Glutamatergic neuron (in vitro differentiated cells): ENCODE results near the gene REL. TPM values are rescaled to one million over a fixed set of nuclear protein-coding genes. Genes with fewer than 3 reads are reported as not detected.

Experiments used
- DNase-seq: peaks from one replicate; pipeline ENCODE4 v3.0.0; 2022
- H3K27ac Mint-ChIP-seq: one replicate; pipeline ENCODE4 v1.8.0; 2020; ENCODE audit warnings: mild to moderate bottlenecking, mixed read lengths, inconsistent platforms; ENCODE audit not compliant: unreplicated experiment
- H3K27me3 Mint-ChIP-seq: one replicate; pipeline ENCODE4 v1.8.0; 2020; ENCODE audit warnings: mild to moderate bottlenecking, moderate library complexity, mixed read lengths, inconsistent platforms; ENCODE audit not compliant: unreplicated experiment
- H3K36me3 Mint-ChIP-seq: one replicate; pipeline ENCODE4 v1.8.0; 2020; ENCODE audit warnings: mild to moderate bottlenecking, mixed read lengths, inconsistent platforms; ENCODE audit not compliant: unreplicated experiment
- H3K4me1 Mint-ChIP-seq: one replicate; pipeline ENCODE4 v1.8.0; 2020; ENCODE audit warnings: mild to moderate bottlenecking, low read depth, mixed read lengths, inconsistent platforms; ENCODE audit not compliant: unreplicated experiment
- H3K4me3 Mint-ChIP-seq: one replicate; pipeline ENCODE4 v1.8.0; 2020; ENCODE audit warnings: mild to moderate bottlenecking, mixed read lengths, inconsistent platforms; ENCODE audit not compliant: unreplicated experiment
- H3K9me3 Mint-ChIP-seq: one replicate; pipeline ENCODE4 v1.8.0; 2020; ENCODE audit warnings: mild to moderate bottlenecking, moderate library complexity, mixed read lengths, inconsistent platforms; ENCODE audit not compliant: unreplicated experiment
- long read RNA-seq: library from polyadenylated mRNA; unstranded; transcript quantifications from one replicate; pipeline ENCODE4 v2.0.0, GENCODE V29; 2020; ENCODE audit not compliant: unreplicated experiment
- total RNA-seq: library from RNA; stranded (reverse); fragmentation: NEBNext Ultra II Directional; extraction: Animal tissue kit (Norgen Biotek cat#: 25700); gene quantifications from one replicate; pipeline ENCODE4 v1.2.1, GENCODE V29; 2021; ENCODE audit not compliant: unreplicated experiment
- TF ChIP-seq, protein P1 (sequence below): fragments of 200-600 bp; sonication (generic); IDR thresholded peaks from one replicate; pipeline ENCODE4 v1.5.0; 2021; ENCODE audit not compliant: partially characterized antibody, unreplicated experiment

The REL gene
- total RNA-seq = 2.1 TPM
- long read RNA-seq, partial matches to known transcripts = 0 of 1 reads
- long read RNA-seq, other reads (novel, unspliced or antisense) = 0 of 1 reads

DNA sequence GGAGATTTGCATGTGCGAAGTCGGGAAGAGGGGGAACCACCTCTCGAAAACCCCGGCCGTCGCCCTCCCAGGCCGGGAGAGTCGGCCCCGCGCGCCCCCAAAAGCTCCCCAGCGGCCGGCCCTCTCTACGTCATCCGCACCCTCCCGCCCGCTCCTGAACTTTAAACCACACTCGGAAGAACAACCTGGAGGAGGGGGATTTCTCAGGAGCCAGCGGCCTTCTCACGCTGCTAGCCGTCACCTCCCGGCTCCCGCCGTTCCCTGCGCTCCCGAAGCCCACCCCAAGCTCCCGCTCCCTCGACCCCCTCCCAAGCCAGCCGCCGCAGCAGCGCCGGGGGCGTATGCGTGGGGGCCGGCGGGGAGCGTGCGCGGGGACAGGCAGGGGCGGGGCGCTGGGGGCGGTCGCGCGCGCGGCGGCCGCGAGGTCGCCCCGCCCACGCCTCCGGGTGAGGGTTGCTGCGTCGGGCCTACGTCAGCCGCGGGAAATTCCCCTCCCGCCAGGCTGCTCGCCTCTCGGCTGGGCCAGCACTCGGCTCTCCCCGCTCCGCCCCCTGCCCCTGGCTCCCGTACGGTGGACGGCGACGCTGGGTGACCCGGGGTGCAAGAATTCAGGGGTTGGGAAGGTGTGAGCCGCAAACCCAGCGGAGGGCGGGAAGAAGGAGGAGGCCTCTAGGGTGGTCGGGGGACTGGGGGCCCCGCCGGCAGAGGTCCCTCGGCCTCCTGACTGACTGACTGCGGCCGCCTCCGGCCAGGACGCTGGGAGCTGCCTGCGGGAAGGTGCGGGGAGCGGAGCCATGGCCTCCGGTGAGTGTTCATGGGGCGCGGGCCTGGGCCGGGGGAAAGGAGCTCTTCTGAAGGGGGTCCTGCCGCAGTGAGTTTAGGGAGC lies at the start of gene REL:
Gene REL (plus strand): TSS at position 528 of the 886 bp plus-strand sequence. CDS start 267 bp downstream, at position 795.
- peak; percentile 88 for DNase-seq
- TF ChIP-seq, protein P1, sequence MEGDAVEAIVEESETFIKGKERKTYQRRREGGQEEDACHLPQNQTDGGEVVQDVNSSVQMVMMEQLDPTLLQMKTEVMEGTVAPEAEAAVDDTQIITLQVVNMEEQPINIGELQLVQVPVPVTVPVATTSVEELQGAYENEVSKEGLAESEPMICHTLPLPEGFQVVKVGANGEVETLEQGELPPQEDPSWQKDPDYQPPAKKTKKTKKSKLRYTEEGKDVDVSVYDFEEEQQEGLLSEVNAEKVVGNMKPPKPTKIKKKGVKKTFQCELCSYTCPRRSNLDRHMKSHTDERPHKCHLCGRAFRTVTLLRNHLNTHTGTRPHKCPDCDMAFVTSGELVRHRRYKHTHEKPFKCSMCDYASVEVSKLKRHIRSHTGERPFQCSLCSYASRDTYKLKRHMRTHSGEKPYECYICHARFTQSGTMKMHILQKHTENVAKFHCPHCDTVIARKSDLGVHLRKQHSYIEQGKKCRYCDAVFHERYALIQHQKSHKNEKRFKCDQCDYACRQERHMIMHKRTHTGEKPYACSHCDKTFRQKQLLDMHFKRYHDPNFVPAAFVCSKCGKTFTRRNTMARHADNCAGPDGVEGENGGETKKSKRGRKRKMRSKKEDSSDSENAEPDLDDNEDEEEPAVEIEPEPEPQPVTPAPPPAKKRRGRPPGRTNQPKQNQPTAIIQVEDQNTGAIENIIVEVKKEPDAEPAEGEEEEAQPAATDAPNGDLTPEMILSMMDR = no peak
- peaks cover 2% of the 10 kb centered on the region for H3K9me3 Mint-ChIP-seq
- H3K4me3 Mint-ChIP-seq = peak within 1 kb of the TSS; percentile 97
- H3K27me3 Mint-ChIP-seq = no peaks in the 10 kb centered on the region
- H3K36me3 Mint-ChIP-seq = no peaks in the 10 kb centered on the region
- H3K4me1 Mint-ChIP-seq = peaks cover 4% of the 10 kb centered on the region
- H3K27ac Mint-ChIP-seq = peak within 1 kb of the TSS; percentile 77

DNA sequence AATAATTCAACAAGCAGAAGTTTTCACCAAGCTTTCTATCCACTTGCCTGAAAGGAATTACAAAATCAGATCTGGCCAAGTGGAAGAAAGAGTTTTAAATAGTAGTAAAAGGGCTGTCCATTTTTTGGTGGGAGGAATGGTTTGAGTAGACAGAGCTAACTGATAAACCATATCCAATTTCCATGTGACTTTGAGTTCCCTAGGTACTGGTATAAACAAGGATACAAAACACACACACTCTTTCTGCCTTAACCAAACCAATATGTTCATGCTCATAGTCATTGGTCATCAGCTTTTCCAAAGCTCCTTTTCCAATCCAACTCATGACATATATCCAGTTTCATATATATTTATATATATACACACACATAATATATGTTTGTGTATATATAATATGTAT lies 49.5 kb upstream of the REL start:
- H3K4me3 Mint-ChIP-seq = no peak overlapping the region
- H3K4me1 Mint-ChIP-seq = no peaks in the 10 kb centered on the region
- H3K9me3 Mint-ChIP-seq = peaks cover 2% of the 10 kb centered on the region
- peaks cover 7% of the 10 kb centered on the region for H3K27me3 Mint-ChIP-seq
- no peak for DNase-seq
- no peak overlapping the region for H3K27ac Mint-ChIP-seq
- TF ChIP-seq, protein P1 = no peak
- H3K36me3 Mint-ChIP-seq = no peaks in the 10 kb centered on the region

DNA sequence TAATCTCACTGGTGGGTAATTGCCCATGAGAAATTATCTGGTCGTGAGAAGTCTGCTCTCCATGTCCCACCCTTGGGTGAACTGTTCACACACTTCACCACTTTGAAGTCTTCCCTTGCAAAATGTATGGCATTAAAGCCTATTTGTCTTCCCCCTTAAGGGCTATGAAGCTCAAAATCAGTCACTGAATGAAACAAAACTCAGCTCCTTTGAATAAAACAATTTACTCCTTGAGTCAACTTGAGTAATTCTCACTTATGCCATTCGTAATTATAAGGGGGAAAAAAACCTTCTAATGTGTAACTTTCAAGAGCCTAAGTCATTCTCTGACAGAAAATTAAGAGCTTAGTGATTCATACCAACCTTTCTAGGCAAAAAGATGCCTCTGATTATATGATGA lies 48.8 kb upstream of the REL start:
- Mint-ChIP-seq H3K36me3 (no peaks in the 10 kb centered on the region), H3K27me3 (peaks cover 6% of the 10 kb centered on the region), H3K27ac (no peak overlapping the region), H3K9me3 (no peaks in the 10 kb centered on the region), H3K4me3 (no peak overlapping the region), H3K4me1 (no peaks in the 10 kb centered on the region)
- no peak for DNase-seq
- TF ChIP-seq, protein P1 = no peak

DNA sequence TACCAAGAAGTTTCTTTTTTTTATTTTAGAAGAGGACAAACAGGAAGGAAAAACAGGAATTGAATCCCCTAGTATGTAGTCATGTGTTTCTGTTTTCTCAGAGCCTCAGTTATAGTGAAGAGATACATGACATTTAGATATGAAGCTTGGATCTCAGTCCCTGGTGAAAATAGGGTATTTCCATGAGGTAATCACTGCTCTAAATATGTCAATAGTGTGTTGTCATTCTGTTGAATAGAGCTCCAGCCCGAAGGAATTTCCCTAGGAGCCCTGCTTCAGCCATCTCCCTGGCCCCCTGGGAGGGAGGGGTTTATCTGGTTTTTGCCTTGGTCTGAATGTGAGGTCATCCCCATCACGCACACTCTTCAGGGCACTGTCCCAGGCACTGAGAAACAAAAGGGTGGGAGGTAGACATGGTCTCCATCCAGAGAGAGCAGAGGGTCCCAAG lies 47.1 kb upstream of the REL start:
- TF ChIP-seq, protein P1 = no peak
- DNase-seq = no peak
- H3K9me3 Mint-ChIP-seq = no peaks in the 10 kb centered on the region
- H3K27ac Mint-ChIP-seq = no peak overlapping the region
- H3K4me3 Mint-ChIP-seq = no peak overlapping the region
- peaks cover 7% of the 10 kb centered on the region for H3K27me3 Mint-ChIP-seq
- no peaks in the 10 kb centered on the region for H3K36me3 Mint-ChIP-seq
- no peaks in the 10 kb centered on the region for H3K4me1 Mint-ChIP-seq

DNA sequence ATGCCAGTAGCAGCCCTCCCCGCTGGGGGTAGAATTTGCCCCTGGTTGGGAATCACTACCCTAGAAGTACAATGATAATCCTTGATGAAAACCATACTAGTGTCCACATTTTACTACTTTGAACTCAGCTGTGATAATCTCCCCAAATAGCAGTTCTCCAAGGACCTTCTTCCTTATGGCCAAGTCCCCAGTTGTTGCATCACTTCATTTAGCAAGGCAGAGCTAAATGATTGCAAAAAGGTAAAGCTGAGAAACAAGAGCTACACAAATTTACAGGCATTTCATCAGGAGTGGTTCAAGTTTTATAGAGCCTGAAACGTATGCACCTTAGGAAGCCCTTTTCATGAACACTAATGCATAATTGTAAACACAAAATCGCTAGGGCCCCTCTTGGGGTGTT lies 44.9 kb upstream of the REL start:
- no peaks in the 10 kb centered on the region for H3K4me1 Mint-ChIP-seq
- H3K4me3 Mint-ChIP-seq = no peak overlapping the region
- H3K36me3 Mint-ChIP-seq = no peaks in the 10 kb centered on the region
- peaks cover 9% of the 10 kb centered on the region for H3K27me3 Mint-ChIP-seq
- TF ChIP-seq, protein P1 = no peak
- no peak for DNase-seq
- no peak overlapping the region for H3K27ac Mint-ChIP-seq
- H3K9me3 Mint-ChIP-seq = no peaks in the 10 kb centered on the region
